22Rv1 (cell line): Measurements from ENCODE around the gene SNAPC3.

Source experiments
- H3K27ac ChIP-seq: fragments of 450-650 bp; 2 replicates; pipeline ENCODE4 v1.5.1; 2017
- CTCF ChIP-seq: fragments of 450-650 bp; IDR thresholded peaks from 2 replicates; pipeline ENCODE4 v1.5.1; 2017; ENCODE audit warnings: mild to moderate bottlenecking
- ZFX ChIP-seq: fragments of 450-650 bp; IDR thresholded peaks from 2 replicates; pipeline ENCODE4 v1.6.1; 2017; ENCODE audit warnings: antibody characterized with exemption, borderline replicate concordance

The SNAPC3 gene

GRCh38 chr9:15386465-15386864 is 36.2 kb upstream of the SNAPC3 start:
- H3K27ac ChIP-seq: no peak overlapping the region
- no peak for TF ChIP-seq ZFX

GRCh38 chr9:15389173-15389572 is 33.5 kb upstream of the SNAPC3 start:
- H3K27ac ChIP-seq: no peak overlapping the region
- no peak for TF ChIP-seq CTCF
- no peak for TF ChIP-seq ZFX

GRCh38 chr9:15389631-15390030 is 33.0 kb upstream of the SNAPC3 start:
- TF ChIP-seq CTCF (no peak), ZFX (no peak)
- H3K27ac ChIP-seq: no peak overlapping the region

GRCh38 chr9:15390201-15390600 is 32.5 kb upstream of the SNAPC3 start:
- TF ChIP-seq CTCF (no peak), ZFX (no peak)

GRCh38 chr9:15392363-15392762 is 30.3 kb upstream of the SNAPC3 start:
- H3K27ac ChIP-seq: no peak overlapping the region
- TF ChIP-seq ZFX (no peak), CTCF (no peak)

More at GRCh38 chr9:15390201-15390600, 32.5 kb upstream of the SNAPC3 start:
- H3K27ac ChIP-seq: no peak overlapping the region

GRCh38 chr9:15400281-15400941 is 22.3 kb upstream of the SNAPC3 start:
- TF ChIP-seq ZFX: no peak
- TF ChIP-seq CTCF: no peak
- no peak overlapping the region for H3K27ac ChIP-seq

GRCh38 chr9:15401266-15401665 is 21.4 kb upstream of the SNAPC3 start:
- no peak for TF ChIP-seq ZFX
- no peak for TF ChIP-seq CTCF
- no peak overlapping the region for H3K27ac ChIP-seq

- H3K27ac ChIP-seq: no peak overlapping the region
- TF ChIP-seq ZFX (no peak), CTCF (peak; percentile 74)
Observed at GRCh38 chr9:15403155-15403554, 19.5 kb upstream of the SNAPC3 start.
